GM12878 (cell line): ENCODE data around the gene CCL14. TPM values are rescaled to one million over a fixed set of nuclear protein-coding genes. Genes with fewer than 3 reads are reported as not detected.

Experiments used
- ATAC-seq: fragments of 200-7000 bp; cut with Tn5 transposase; 3 replicates; pipeline ENCODE4 v1.9.1; 2020; ENCODE audit warnings: mild to moderate bottlenecking, moderate library complexity
- BruUV-seq: library from RNA; stranded (reverse); fragments of 400-500 nt; replicated peaks from 2 replicates; lab custom pipeline; 2021; lab: Mats Ljungman, UMichigan
- CTCF ChIA-PET: fragments of 300-600 bp; sonication (Branson Sonifier 250); formaldehyde crosslinking; extraction: SDS; loops from one replicate; lab custom pipeline; 2021; ENCODE audit warnings: inconsistent platforms; lab: Yijun Ruan, JAX
- POLR2A ChIA-PET: fragments of 350-600 bp; formaldehyde crosslinking; extraction: SDS; loops from one replicate; lab custom pipeline; 2021; ENCODE audit warnings: inconsistent platforms; lab: Charles Lee
- RAD21 ChIA-PET: fragments of 300-600 bp; sonication (Branson Sonifier 250); formaldehyde crosslinking; loops from one replicate; lab custom pipeline; 2023; ENCODE audit warnings: antibody characterized with exemption; ENCODE audit not compliant: unreplicated experiment; lab: Charles Lee
- SMC1A ChIA-PET: fragments of 300-600 bp; sonication (Branson Sonifier 250); formaldehyde crosslinking; loops from one replicate; lab custom pipeline; 2023; ENCODE audit not compliant: unreplicated experiment, uncharacterized antibody; lab: Charles Lee
- DNase-seq: peaks from one replicate; pipeline ENCODE4 v3.0.0-alpha.2; 2011; ENCODE audit warnings: low read depth, low spot score
- FAIRE-seq: peaks from 3 replicates; lab custom pipeline; 2011; peaks lifted over from hg19 to GRCh38; lab: Jason Lieb, UNC
- H2AFZ ChIP-seq: 2 replicates; pipeline ENCODE4 v1.6.0; 2011; ENCODE audit warnings: low read depth, low read length, control low read depth; ENCODE audit not compliant: control insufficient read depth
- H3K27ac ChIP-seq: 2 replicates; pipeline ENCODE4 v1.5.1; 2011; ENCODE audit warnings: control low read depth; ENCODE audit not compliant: control insufficient read depth, insufficient read depth
- H3K27me3 ChIP-seq, 2 experiments: replicated peaks in 1 of 2; 2 replicates each; pipeline versions ENCODE4 v1.6.0 to v1.6.1; 2011; ENCODE audit warnings: low read length in 1 of 2; ENCODE audit not compliant: control insufficient read depth in 2 of 2, insufficient read depth in 2 of 2
- H3K36me3 ChIP-seq, 2 experiments: 2 replicates each; pipeline ENCODE4 v1.5.1; 2011; ENCODE audit warnings: low read length in 1 of 2; ENCODE audit not compliant: control insufficient read depth in 2 of 2, insufficient read depth in 2 of 2
- H3K4me1 ChIP-seq: 2 replicates; pipeline ENCODE4 v1.6.1; 2011; ENCODE audit warnings: mild to moderate bottlenecking, low read length, moderate library complexity, mixed read lengths; ENCODE audit not compliant: control insufficient read depth, insufficient read depth
- H3K4me2 ChIP-seq: 2 replicates; pipeline ENCODE4 v1.6.0; 2011; ENCODE audit warnings: control low read depth; ENCODE audit not compliant: control insufficient read depth, insufficient read depth
- H3K4me3 ChIP-seq: fragments of 200-600 bp; sonication (generic); 2 replicates; pipeline ENCODE4 v1.5.1; 2016
- H3K79me2 ChIP-seq: 2 replicates; pipeline ENCODE4 v1.6.0; 2011; ENCODE audit warnings: low read length; ENCODE audit not compliant: control insufficient read depth, insufficient read depth
- H3K9ac ChIP-seq: 2 replicates; pipeline ENCODE4 v1.8.0; 2011; ENCODE audit warnings: low read length, control low read depth, mixed read lengths; ENCODE audit not compliant: control insufficient read depth, insufficient read depth
- H3K9me3 ChIP-seq: replicated peaks from 3 replicates; pipeline ENCODE4 v1.5.1; 2011; ENCODE audit warnings: mild to moderate bottlenecking, low read length; ENCODE audit not compliant: control insufficient read depth, insufficient read depth
- H4K20me1 ChIP-seq: 2 replicates; pipeline ENCODE4 v1.6.0; 2011; ENCODE audit not compliant: control insufficient read depth, insufficient read depth
- CREM ChIP-seq: IDR thresholded peaks from 2 replicates; pipeline ENCODE4 v1.6.1; 2014; ENCODE audit warnings: antibody characterized with exemption, low read depth
- EED ChIP-seq: sonication (generic); IDR thresholded peaks from 2 replicates; pipeline ENCODE4 v1.6.1; 2016; ENCODE audit warnings: antibody characterized with exemption, low read depth
- HDGF ChIP-seq: fragments of 450-650 bp; IDR thresholded peaks from 2 replicates; pipeline ENCODE4 v1.6.1; 2016; ENCODE audit warnings: antibody characterized with exemption
- NFYA ChIP-seq: IDR thresholded peaks from 2 replicates; pipeline ENCODE4 v1.6.1; 2011; ENCODE audit warnings: low read depth, mild to moderate bottlenecking, low read length, improper control_type of control experiment, borderline replicate concordance
- PRDM15 ChIP-seq: fragments of 450-650 bp; formaldehyde crosslinking; IDR thresholded peaks from 2 replicates; pipeline ENCODE4 v1.4.0; 2020; ENCODE audit warnings: mild to moderate bottlenecking, moderate library complexity
- SREBF2 ChIP-seq: IDR thresholded peaks from 2 replicates; pipeline ENCODE4 v1.6.1; 2012; ENCODE audit warnings: mild to moderate bottlenecking, low read length
- TBL1XR1 ChIP-seq: IDR thresholded peaks from 2 replicates; pipeline ENCODE4 v1.6.1; 2012; ENCODE audit warnings: low read depth, low read length, improper control_type of control experiment
- TCF3 ChIP-seq: IDR thresholded peaks from 2 replicates; pipeline ENCODE4 v1.6.1; 2012; ENCODE audit warnings: low read depth, mild to moderate bottlenecking, low read length, borderline replicate concordance; ENCODE audit not compliant: insufficient read depth
- WGBS: methylation state at CpG from one replicate; pipeline ENCODE4 v1.1.6; 2016; ENCODE audit warnings: low lambda C conversion rate; ENCODE audit not compliant: insufficient replicate concordance, insufficient coverage; ENCODE audit errors: missing lambda C conversion rate; 5-methylcytosine and 5-hydroxymethylcytosine counted together
- in situ Hi-C: fragments of 300-500 bp; cut with MboI; formaldehyde crosslinking; loops from 9 replicates; pipeline ENCODE4 v1.14.3; 2018; ENCODE audit warnings: mixed read lengths
- intact Hi-C: fragments of 100-400 bp; cut with micrococcal nuclease; formaldehyde crosslinking; loops from one replicate; pipeline ENCODE4 v1.14.2; 2022; ENCODE audit not compliant: unreplicated experiment
- polyA plus RNA-seq, 11 experiments: library from polyadenylated mRNA; depleted of rRNA in 4 of 11; unstranded in 6 of 11; stranded (reverse) in 5 of 11; fragments of >200 nt; fragmentation: Nextera tagmentation in 4 of 11; fragmentation: Illumina TruSeq in 1 of 11; extraction: Ambion mirVana in 4 of 11; extraction: Trizol in 1 of 11; gene quantifications; 1 replicate in 1 of 11; 2 replicates in 10 of 11; pipeline versions ENCODE4 v1.2.1 to v1.2.3, GENCODE V29; 2011 to 2016; ENCODE audit warnings: inconsistent platforms in 2 of 11, missing spikeins in 2 of 11, low read depth in 1 of 11
- total RNA-seq, 4 experiments: library from RNA; depleted of rRNA in 3 of 4; stranded (reverse); fragments of >200 nt in 3 of 4; fragmentation: Illumina TruSeq in 1 of 4; extraction: Trizol in 1 of 4; gene quantifications; 2 replicates each; pipeline versions ENCODE4 v1.2.1 to v1.2.3, GENCODE V29; 2013 to 2021
- TF ChIP-seq, protein P1 (sequence below): fragments of 450-650 bp; IDR thresholded peaks from 2 replicates; pipeline ENCODE4 v1.6.1; 2017; ENCODE audit warnings: borderline replicate concordance
- TF ChIP-seq, protein P2 (sequence below): fragments of 450-650 bp; IDR thresholded peaks from 2 replicates; pipeline ENCODE4 v1.6.1; 2016; ENCODE audit warnings: mild to moderate bottlenecking

Gene CCL14
- total and polyA plus RNA-seq, 10 of the 15 experiments (the other 5 are each of a cell fraction or from before 2014, with no cell fraction given): not detected

GRCh38 chr17:35943537-35943936 is 43.0 kb downstream of the CCL14 start, which contains the start of gene LYZL6:
Gene LYZL6, minus strand, starts transcription at chr17:35943713. Its CDS starts 4,357 bp downstream, at chr17:35939356.
- H3K4me3 ChIP-seq: no peak within 1 kb of the TSS
- no peak within 1 kb of the TSS for H3K27ac ChIP-seq
- intact Hi-C loops (no loop called here), in situ Hi-C loops (no loop called here)
- POLR2A ChIA-PET: no interaction called here
- H4K20me1 ChIP-seq: no peaks in the 10 kb centered on the region
- no peaks in the 10 kb centered on the region for H3K27me3 ChIP-seq
- no peaks in the 10 kb centered on the region for H3K4me1 ChIP-seq
- WGBS: 0% methylated on average over 2 of the region's 2 CpGs
- CTCF ChIA-PET: interaction anchor here (0.6 to 2.4 kb wide), 7 partner anchors 10 to 591 kb away, joined by 3 to 8 read pairs (median 3); partner anchors contain the start of genes MYO19, PIGW and RDM1
- RAD21 ChIA-PET: no interaction called here
- TF ChIP-seq CREM: no peak
- FAIRE-seq (no peak), ATAC-seq (no peak), DNase-seq (no peak)
- no peaks in the 10 kb centered on the region for H3K36me3 ChIP-seq
- H2AFZ ChIP-seq: no peak within 1 kb of the TSS
- SMC1A ChIA-PET: interaction anchor here (0.7 to 1.9 kb wide), 7 partner anchors 10 to 101 kb away, joined by 3 to 8 read pairs (median 4); no protein-coding TSS in a partner anchor
- no peaks in the 10 kb centered on the region for H3K9me3 ChIP-seq
- BruUV-seq: no TSS peak
- no peak within 1 kb of the TSS for H3K9ac ChIP-seq
- no peak within 1 kb of the TSS for H3K4me2 ChIP-seq
- no peaks in the 10 kb centered on the region for H3K79me2 ChIP-seq

DNA sequence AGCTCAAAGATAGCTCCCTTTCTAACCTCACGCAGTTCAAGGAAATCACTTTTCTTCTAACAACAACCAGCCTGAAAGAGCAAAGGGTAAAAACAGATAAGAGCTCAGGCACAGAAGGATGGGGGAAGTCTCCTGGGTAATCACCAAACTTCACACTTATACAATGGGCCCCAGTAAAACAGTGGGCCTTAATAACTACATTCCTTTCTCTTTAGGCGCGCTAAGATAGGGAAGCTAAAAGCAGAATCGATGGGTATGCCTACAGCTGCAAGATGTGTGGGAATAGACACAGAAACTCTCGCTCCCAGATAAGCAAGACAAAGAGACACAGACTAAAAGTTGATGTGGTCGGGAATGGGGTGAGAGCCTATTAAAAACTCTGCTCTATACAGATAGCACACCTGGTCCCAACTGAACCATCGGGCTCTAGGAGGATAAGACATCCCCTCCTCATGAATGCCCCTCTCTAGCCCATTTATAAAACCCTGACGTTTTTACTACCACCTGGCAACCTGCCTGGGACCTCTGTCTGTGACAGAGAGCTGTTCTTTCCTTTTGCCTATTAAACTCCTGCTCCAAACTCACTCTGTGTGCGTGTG is 43.8 kb downstream of the CCL14 start:
- in situ Hi-C loops (no loop called here), intact Hi-C loops (no loop called here)
- no TSS peak for BruUV-seq
- no peaks in the 10 kb centered on the region for H3K79me2 ChIP-seq
- H4K20me1 ChIP-seq: no peaks in the 10 kb centered on the region
- ChIA-PET POLR2A (no interaction called here), CTCF (interaction anchor here (0.8 to 2.4 kb wide), 5 partner anchors 12 to 592 kb away, joined by 3 to 8 read pairs (median 3); partner anchors contain the start of genes MYO19, PIGW and RDM1), RAD21 (interaction anchor here (1.0 to 1.3 kb wide), 3 partner anchors 26 to 206 kb away, joined by 3 to 4 read pairs (median 4); no protein-coding TSS in a partner anchor), SMC1A (interaction anchor here (0.7 to 1.9 kb wide), 9 partner anchors 10 to 179 kb away, joined by 3 to 8 read pairs (median 3); no protein-coding TSS in a partner anchor)
- DNase-seq: no peak
- H3K4me2 ChIP-seq: no peak overlapping the region
- ATAC-seq: no peak
- H3K27me3 ChIP-seq: no peaks in the 10 kb centered on the region
- no peaks in the 10 kb centered on the region for H3K36me3 ChIP-seq
- no peak overlapping the region for H2AFZ ChIP-seq
- H3K9ac ChIP-seq: no peak overlapping the region
- no peaks in the 10 kb centered on the region for H3K9me3 ChIP-seq
- FAIRE-seq: no peak
- H3K4me3 ChIP-seq: no peak overlapping the region
- no peaks in the 10 kb centered on the region for H3K4me1 ChIP-seq
- WGBS: 43% methylated on average over 9 of the region's 9 CpGs
- H3K27ac ChIP-seq: no peak overlapping the region
- TF ChIP-seq TCF3: no peak
- no peak for TF ChIP-seq TBL1XR1
- TF ChIP-seq, protein P1, sequence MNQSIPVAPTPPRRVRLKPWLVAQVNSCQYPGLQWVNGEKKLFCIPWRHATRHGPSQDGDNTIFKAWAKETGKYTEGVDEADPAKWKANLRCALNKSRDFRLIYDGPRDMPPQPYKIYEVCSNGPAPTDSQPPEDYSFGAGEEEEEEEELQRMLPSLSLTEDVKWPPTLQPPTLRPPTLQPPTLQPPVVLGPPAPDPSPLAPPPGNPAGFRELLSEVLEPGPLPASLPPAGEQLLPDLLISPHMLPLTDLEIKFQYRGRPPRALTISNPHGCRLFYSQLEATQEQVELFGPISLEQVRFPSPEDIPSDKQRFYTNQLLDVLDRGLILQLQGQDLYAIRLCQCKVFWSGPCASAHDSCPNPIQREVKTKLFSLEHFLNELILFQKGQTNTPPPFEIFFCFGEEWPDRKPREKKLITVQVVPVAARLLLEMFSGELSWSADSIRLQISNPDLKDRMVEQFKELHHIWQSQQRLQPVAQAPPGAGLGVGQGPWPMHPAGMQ: no peak
- no peak for TF ChIP-seq SREBF2
- TF ChIP-seq, protein P2, sequence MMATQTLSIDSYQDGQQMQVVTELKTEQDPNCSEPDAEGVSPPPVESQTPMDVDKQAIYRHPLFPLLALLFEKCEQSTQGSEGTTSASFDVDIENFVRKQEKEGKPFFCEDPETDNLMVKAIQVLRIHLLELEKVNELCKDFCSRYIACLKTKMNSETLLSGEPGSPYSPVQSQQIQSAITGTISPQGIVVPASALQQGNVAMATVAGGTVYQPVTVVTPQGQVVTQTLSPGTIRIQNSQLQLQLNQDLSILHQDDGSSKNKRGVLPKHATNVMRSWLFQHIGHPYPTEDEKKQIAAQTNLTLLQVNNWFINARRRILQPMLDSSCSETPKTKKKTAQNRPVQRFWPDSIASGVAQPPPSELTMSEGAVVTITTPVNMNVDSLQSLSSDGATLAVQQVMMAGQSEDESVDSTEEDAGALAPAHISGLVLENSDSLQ: no peak
- no peak for TF ChIP-seq EED
- TF ChIP-seq NFYA: no peak
- no peak for TF ChIP-seq PRDM15
- TF ChIP-seq HDGF: no peak
